Neural cell (in vitro differentiated cells): ENCODE data around the gene MED29.

Experiments
- EP300 ChIP-seq: fragments of 450-650 bp; conservative IDR thresholded peaks from 2 replicates; pipeline ENCODE4 v1.6.1; 2014; ENCODE audit warnings: antibody characterized with exemption, mild to moderate bottlenecking, moderate library complexity; ENCODE audit not compliant: poor library complexity, severe bottlenecking
- TF ChIP-seq, protein P1 (sequence below): fragments of 450-650 bp; IDR thresholded peaks from 2 replicates; pipeline ENCODE4 v1.5.1; 2014; ENCODE audit warnings: antibody characterized with exemption, mild to moderate bottlenecking, moderate library complexity; ENCODE audit not compliant: poor library complexity, severe bottlenecking

- TF ChIP-seq EP300: no peak
- TF ChIP-seq, protein P1, sequence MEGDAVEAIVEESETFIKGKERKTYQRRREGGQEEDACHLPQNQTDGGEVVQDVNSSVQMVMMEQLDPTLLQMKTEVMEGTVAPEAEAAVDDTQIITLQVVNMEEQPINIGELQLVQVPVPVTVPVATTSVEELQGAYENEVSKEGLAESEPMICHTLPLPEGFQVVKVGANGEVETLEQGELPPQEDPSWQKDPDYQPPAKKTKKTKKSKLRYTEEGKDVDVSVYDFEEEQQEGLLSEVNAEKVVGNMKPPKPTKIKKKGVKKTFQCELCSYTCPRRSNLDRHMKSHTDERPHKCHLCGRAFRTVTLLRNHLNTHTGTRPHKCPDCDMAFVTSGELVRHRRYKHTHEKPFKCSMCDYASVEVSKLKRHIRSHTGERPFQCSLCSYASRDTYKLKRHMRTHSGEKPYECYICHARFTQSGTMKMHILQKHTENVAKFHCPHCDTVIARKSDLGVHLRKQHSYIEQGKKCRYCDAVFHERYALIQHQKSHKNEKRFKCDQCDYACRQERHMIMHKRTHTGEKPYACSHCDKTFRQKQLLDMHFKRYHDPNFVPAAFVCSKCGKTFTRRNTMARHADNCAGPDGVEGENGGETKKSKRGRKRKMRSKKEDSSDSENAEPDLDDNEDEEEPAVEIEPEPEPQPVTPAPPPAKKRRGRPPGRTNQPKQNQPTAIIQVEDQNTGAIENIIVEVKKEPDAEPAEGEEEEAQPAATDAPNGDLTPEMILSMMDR: no peak
Observed at GRCh38 chr19:39370735-39371134, 20.4 kb upstream of the MED29 start.
